Mammary epithelial cell (primary cell): Measurements from ENCODE around the gene CASR.

Experiments used
- EZH2 ChIP-seq: IDR thresholded peaks from 2 replicates; pipeline ENCODE4 v1.6.1; 2012; ENCODE audit warnings: low read length, inconsistent platforms, borderline replicate concordance
- TF ChIP-seq, protein P1 (sequence below), 2 donors: IDR thresholded peaks in 1 of 2; conservative IDR thresholded peaks in 1 of 2; 2 replicates each; pipeline ENCODE4 v1.5.1; 2011 to 2012; ENCODE audit warnings: inconsistent platforms in 2 of 2, low read length in 2 of 2, mild to moderate bottlenecking in 2 of 2, control low read depth in 1 of 2, low read depth in 1 of 2; ENCODE audit not compliant: insufficient read depth in 1 of 2; ENCODE audit errors: extremely low read depth in 1 of 2

DNA sequence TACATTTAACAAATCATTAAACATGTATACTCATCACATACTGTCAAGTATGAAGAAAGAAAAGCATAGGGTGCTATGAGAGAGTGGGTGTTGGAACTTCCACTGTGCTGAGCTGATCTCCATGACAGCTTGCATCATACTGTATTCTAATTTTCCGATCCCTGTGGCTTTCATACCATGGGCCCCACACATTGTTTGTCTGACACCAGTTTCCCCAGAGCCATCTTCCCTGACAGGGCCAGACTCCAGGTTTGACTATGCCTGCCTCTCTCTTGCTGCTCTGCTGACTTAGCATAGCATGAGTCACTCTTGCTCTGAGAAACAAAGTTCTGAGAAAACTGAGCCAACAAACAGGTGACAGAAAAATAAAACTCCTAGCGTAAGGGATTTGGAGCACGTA, 37.0 kb upstream of the CASR start:
- TF ChIP-seq, protein P1, sequence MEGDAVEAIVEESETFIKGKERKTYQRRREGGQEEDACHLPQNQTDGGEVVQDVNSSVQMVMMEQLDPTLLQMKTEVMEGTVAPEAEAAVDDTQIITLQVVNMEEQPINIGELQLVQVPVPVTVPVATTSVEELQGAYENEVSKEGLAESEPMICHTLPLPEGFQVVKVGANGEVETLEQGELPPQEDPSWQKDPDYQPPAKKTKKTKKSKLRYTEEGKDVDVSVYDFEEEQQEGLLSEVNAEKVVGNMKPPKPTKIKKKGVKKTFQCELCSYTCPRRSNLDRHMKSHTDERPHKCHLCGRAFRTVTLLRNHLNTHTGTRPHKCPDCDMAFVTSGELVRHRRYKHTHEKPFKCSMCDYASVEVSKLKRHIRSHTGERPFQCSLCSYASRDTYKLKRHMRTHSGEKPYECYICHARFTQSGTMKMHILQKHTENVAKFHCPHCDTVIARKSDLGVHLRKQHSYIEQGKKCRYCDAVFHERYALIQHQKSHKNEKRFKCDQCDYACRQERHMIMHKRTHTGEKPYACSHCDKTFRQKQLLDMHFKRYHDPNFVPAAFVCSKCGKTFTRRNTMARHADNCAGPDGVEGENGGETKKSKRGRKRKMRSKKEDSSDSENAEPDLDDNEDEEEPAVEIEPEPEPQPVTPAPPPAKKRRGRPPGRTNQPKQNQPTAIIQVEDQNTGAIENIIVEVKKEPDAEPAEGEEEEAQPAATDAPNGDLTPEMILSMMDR (conservative IDR thresholded peaks at IDR 0.05 in 1 of 2, IDR thresholded peaks at IDR 0.05 in 1 of 2; ENCODE audit: extremely low read depth in 1 of 2, insufficient read depth in 1 of 2, low read depth in 1 of 2, low read length in 2 of 2) = no peak
- no peak for TF ChIP-seq EZH2
